HG02840 (cell line): Measurements from ENCODE around the gene HAUS7.
"Not testable (repeated sequence)": the region's sequence is repeated elsewhere in the genome, so short reads cannot be mapped to it uniquely, and the experiment has no call there.

Experiments
- ATAC-seq: cut with Tn5 transposase; IDR thresholded peaks from one replicate; pipeline ENCODE4 v1.9.1; 2021; ENCODE audit warnings: mild to moderate bottlenecking, moderate library complexity, moderate number of reproducible peaks; ENCODE audit not compliant: unreplicated experiment, low FRiP score

The HAUS7 gene

GRCh38 chrX:153412746-153413720, 57.3 kb downstream of the HAUS7 start:
- ATAC-seq = no peak

GRCh38 chrX:153411988-153412574, 58.3 kb downstream of the HAUS7 start:
- ATAC-seq = no peak

- ATAC-seq = no peak
Observed at GRCh38 chrX:153411255-153411987, 59.0 kb downstream of the HAUS7 start, which contains the start of gene ZFP92. Gene ZFP92, plus strand, starts transcription at chrX:153411472. Its CDS starts 6,851 bp downstream, at chrX:153418323.

- ATAC-seq = no peak
Observed at GRCh38 chrX:153410888-153411254, 59.5 kb downstream of the HAUS7 start.

- no peak for ATAC-seq
Observed at GRCh38 chrX:153410373-153410772, 60.0 kb downstream of the HAUS7 start.

GRCh38 chrX:153409414-153410101, 60.8 kb downstream of the HAUS7 start:
- ATAC-seq = no peak

- no peak for ATAC-seq
Observed at GRCh38 chrX:153408871-153409351, 61.5 kb downstream of the HAUS7 start.

- ATAC-seq = no peak
Observed at GRCh38 chrX:153408221-153408721, 62.1 kb downstream of the HAUS7 start.

- ATAC-seq = no peak
Observed at GRCh38 chrX:153407736-153408135, 62.6 kb downstream of the HAUS7 start.

- ATAC-seq = no peak
Observed at GRCh38 chrX:153406903-153407302, 63.5 kb downstream of the HAUS7 start.

- ATAC-seq = no peak
Observed at GRCh38 chrX:153406011-153406410, 64.4 kb downstream of the HAUS7 start.

GRCh38 chrX:153405426-153405825, 65.0 kb downstream of the HAUS7 start:
- no peak for ATAC-seq

- ATAC-seq = not testable (repeated sequence)
Observed at GRCh38 chrX:153404333-153404732, 66.0 kb downstream of the HAUS7 start.

- ATAC-seq = no peak
Observed at GRCh38 chrX:153401133-153401764, 69.1 kb downstream of the HAUS7 start, which contains the start of gene PNMA6E. Gene PNMA6E, minus strand, starts transcription at chrX:153401350. Its CDS starts 2,501 bp downstream, at chrX:153398849.

GRCh38 chrX:153400146-153401132, 69.9 kb downstream of the HAUS7 start:
- ATAC-seq = no peak

- ATAC-seq = no peak
Observed at GRCh38 chrX:153398275-153398960, 72.0 kb downstream of the HAUS7 start.
